UCSD-AML1 (cell line): ENCODE results near the gene DPF3.

ENCODE experiments used
- DNase-seq: peaks from one replicate; lab custom pipeline; 2025; ENCODE audit not compliant: unreplicated experiment; lab: John Stamatoyannopoulos, UW

The DPF3 gene

DNA sequence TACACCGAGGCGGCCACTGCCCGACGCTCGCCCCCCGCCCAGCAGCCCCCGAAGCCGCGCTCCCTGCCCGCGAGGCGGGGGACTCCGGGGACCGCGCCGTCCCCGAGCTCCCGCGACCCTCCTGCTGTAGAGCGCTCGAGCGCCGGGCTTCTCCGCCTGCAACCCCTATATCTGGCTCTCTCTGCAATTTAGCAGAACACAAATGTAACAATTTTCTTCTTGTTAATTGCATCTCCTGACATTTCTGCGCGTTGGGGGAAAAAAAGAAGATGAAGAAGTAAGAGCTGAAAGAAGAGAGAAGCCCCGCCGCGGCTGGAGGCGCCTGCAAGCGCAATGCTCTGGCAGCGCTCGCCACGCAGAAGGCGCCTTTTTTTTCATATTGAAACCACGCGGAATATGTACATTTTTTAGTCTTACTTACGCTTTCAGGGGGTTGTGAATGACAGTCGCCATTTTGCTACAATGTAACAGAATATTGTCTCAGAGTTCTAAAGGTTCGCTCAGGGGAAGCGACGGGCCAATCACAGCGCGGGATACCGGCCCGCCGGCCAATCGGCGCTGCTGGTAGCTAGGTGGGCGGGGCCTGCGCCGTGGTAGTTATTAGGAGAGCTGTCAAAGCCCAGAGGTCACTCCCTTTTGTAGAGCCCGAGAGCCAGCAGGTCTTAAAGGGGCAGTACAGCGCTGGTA lies at the start of gene DPF3:
Gene DPF3 (minus strand): TSS at position 466 of the 687 bp plus-strand sequence. CDS start 13 bp downstream, at position 453.
- peak; percentile 93 for DNase-seq

DNA sequence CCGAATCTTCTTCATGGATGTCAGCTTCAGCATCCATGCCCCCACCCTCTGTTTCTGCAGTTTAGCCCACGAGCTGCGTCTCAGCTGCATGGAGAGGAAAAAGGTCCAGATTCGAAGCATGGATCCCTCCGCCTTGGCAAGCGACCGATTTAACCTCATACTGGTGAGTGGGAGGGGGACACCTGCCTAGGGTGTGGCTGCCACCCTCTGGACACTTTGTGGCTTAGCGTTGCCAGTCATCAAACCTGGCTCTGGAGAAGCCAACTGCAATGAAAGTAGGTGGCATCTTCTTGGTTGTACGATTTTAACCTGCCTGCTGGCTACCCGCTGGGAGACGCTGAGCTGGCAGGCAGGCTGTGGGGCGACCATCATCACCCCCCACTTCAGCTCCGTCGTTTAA lies 49.0 kb upstream of the DPF3 start:
- no peak for DNase-seq

DNA sequence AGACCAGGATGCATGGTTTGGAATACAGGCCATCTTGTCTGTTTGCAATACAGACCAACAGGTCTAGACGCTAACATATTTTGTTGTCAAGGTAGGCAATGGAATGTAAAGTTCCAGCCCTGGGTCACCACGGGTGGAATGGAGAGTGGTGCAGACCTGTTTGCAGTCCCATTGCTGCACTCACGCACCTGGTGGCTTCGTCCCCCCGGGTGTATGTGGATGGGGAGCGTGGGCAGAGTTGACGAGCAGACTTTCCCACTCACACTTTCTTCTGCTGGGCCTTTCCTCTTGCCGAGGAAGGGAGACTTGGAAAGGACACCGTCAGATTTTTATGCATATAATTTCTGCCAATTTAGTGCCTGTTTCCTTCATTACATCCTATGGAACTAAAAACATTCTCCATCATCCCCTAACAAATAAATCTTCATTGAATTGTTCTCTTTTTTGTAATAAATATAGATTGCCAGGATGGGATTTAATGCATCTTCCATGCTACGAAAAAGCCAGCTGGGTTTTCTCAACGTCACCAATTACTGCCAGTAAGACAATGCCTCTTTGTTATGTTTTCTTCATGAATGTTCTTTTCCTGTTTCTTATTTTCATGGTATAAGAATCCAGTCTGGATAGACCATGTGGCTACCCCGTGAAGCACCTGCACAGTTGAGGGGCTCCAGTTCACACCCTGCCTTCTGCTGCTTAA lies 47.5 kb upstream of the DPF3 start:
- no peak for DNase-seq

DNA sequence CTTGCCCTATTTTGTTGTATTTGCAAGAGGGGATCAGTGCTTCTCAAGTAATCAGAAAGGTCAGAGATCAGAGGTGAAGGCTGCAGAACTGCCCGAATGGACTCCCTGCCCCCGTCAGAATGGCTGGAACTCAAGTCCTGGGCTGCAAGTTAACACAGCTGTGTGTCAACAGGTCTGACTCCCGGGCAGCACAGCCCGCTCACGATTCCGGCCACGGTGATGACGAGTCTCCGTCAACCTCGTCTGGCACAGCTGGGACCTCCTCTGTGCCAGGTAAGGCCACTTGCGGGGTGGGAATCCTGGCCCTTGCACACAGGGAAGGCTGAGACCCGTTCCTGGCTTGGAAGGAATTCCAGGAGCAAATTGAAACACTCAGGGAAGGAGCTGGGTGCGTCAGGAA lies 45.7 kb upstream of the DPF3 start:
- no peak for DNase-seq

DNA sequence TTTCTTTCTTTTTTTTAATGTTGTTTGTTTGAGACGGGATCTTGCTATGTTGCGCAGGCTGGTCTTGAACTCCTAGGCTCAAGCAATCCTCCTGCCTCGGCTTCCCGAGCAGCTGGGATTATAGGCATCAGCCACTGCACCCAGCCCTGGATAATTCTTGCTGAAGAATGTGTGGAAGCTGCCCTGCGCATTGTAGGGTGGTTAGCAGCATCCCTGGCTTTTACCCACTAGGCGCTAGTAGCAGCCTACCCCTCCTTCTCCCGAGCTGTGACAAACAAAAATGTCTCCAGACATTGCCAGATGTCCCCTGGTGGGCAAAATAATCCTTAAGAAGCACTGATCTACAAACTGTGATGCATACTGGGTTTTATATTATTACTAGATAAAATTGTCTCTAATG lies 39.0 kb upstream of the DPF3 start:
- DNase-seq, result no peak

DNA sequence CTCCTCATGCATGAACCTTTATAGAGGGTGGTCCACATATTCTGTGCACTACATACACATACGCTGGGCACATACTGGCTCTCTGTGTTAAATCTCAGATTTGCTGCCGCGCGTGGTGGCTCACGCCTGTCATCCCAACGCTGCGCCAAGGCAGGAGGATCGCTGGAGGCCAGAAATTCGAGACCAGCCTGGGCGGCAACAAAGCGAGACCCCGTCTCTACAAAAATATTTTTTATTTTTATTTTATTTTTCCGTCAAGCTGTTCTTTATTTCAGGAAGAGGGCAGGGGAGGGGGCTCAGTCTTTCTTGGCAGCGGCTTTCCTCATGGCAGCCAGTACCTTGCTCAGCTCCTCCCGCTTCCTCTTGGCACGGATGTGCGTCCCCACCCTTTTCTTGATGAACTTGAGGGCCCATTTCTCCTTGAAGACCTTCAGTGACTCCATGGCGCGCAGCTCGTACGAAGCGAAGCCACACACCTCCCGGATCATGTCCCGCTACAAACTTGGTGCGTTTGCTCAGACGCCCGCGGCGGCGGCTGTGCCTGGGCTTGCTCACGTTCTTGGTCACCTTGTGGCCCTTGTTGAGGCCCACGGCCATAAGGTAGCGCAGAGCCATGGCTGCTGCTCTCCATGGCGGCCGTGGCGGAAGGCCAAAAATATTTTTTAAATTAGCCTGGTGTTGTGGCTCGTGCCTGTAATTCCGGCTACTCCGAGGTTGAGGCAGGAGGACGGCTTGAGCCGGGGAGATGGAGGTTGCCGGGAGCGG lies 35.6 kb upstream of the DPF3 start:
- no peak for DNase-seq

DNA sequence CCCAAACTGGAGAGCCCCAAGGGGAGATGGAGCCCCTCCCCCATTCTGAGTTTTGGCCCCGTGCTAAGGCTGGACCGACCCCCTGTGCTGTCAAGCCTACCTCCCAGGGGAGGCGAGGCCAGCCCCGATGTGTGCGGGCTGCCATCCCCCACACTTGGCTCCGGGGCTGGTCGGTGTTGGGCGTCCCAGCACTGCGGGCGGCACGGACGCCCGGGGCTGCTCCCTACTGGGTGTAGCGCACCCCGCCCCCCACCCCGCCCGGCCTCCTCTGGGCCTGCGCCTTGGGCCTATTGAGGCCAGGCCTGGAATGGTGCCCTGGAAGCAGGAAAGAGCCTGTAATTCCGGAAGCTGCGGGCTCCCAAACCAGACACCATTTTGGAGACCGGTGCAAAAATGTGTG lies 35.0 kb upstream of the DPF3 start:
- DNase-seq, result no peak

DNA sequence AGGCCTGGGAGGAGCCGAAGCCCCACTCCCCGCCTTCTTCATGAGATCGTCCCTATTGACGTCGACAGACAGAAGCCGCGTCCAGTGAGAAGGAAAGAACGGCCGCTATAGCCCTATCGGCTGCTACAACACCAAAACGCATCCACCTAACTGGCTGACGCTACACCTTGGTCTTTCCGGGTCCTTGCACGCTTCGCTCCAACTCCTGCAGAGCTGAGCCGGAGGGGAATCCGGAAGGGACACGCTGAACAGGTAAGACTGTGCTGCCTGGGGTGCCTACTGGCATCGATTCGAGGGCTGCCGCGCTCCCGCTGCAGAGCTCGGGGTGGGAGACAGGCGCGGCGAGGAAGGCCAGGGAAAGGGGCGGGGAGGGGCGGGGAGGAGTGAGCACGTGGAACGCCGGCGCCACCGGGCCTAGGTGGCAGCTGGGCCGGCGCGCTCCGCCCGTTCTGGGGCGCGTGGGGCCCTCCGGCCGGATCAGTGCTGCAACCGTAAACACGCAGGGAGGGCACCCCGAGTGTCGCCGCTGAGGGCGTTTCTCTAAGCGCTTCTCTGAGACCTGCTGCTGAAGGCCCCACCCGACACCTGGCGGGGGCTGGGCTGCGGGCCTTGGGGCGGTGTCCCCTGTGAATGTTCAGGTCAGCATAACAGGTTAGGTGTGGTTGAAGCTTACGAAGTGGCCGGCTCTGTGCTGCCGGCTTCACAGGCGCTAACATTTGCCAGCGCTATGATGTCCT lies 32.6 kb upstream of the DPF3 start, which contains the start of gene DCAF4:
Gene DCAF4 (plus strand): TSS at position 173 of the 737 bp plus-strand sequence. CDS start 11,515 bp downstream, outside the sequence.
- DNase-seq, result peak; percentile 92

DNA sequence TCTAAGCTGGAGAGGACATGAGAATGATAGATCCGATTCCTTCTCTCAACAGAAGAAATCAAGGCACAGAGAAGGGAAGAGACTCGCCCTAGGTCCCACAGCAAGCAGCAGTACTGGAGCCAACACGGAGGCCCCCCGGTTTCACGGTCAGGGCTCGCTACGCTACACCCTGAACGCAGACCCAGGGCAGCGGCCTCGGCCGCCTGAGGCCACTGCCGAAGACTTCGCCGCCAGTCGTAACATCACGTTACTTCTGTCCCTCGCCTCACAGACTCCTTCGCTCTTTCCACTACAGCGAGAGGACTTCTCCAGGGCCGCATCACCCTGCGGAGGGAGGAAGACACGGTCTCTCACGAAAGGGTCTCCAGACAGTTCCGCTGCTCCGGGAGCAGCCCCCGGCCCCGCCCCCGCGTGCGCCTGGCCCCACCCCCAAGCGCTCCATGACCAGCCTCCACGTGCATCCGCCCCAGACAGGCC lies 32.0 kb upstream of the DPF3 start:
- no peak for DNase-seq

DNA sequence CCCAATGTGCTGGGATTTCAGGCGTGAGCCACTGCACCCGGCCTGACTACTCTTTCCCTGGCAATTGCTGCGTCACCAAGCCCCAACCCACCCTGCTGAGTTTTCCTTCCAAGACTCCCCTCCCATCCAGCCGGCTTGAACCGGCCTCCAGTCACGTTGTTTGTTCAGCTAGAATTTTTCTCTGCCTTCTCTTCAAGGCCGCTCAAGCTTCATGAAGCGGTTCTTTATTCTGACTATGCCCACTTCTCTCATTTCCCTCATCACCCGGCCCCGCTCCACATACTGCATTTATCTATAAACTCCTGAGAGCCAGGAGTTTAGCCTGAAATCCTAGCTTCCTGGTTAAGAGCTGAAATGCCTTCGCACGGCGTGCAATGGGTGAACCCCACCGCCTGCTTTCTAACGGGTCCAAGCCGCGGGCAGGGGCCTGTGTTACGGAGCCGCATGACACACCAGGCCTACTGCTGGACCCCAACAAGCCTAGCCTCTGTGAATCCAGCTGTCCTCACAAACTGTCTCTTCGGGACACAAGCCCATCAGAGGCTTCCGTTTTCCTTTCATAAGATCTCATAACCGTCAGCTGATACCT lies 31.4 kb upstream of the DPF3 start:
- no peak for DNase-seq

DNA sequence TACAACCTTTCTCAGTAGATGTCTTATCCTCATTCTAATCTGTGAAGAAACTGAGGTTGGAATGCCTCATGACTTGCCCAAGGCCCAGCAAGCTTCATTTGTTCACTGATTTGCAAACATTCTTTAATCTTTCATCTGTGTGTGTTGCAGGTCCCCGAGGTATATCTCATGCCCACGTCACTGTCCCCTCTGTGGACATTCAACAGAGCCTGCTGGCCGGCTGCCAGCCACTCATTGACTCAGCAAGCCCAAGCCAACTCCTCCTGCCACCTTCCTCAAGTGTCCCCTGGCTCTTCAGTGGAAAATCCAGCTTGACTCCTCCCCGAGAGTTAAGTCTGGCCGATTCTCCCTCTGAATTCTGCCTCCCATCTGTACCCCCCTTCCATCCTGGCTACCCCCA lies 30.4 kb upstream of the DPF3 start:
- DNase-seq, result no peak

DNA sequence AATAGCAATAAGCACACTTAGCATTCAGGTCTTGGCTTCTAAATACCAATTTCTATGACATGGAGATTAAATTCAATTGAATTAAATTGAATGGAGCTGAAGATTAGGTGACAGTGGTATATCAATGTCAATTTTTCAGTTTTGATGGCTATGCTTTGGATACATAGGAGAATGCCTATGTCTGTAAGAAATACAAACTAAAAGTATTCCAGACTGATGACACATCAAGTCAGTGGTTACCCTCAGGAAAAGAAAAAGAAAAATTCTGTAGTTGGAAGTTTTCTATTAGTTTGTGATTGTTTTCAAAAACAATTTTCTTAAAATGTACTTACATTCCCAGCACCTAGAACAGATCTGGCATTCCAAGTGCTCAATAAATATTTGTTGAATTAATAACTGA lies 27.5 kb upstream of the DPF3 start:
- DNase-seq, result no peak

DNA sequence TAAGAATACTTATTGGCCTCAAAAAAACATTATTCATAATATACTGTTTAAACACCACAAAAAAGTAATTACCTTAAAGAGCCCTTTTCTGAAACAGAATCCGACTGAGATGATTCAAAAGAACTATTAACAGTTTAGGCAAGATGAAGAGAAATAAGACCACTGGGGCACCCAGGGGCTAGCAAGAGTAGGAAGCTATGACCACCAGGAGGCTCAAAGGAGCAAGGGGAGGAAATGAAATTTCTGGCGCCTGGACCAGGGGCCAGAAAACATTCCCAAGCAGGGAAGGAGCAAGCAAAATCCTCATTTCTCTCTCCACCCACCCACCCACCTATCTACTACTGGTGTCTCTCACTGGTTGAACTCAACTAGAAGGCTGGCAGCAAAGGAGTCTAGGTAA lies 26.1 kb upstream of the DPF3 start:
- DNase-seq, result no peak

DNA sequence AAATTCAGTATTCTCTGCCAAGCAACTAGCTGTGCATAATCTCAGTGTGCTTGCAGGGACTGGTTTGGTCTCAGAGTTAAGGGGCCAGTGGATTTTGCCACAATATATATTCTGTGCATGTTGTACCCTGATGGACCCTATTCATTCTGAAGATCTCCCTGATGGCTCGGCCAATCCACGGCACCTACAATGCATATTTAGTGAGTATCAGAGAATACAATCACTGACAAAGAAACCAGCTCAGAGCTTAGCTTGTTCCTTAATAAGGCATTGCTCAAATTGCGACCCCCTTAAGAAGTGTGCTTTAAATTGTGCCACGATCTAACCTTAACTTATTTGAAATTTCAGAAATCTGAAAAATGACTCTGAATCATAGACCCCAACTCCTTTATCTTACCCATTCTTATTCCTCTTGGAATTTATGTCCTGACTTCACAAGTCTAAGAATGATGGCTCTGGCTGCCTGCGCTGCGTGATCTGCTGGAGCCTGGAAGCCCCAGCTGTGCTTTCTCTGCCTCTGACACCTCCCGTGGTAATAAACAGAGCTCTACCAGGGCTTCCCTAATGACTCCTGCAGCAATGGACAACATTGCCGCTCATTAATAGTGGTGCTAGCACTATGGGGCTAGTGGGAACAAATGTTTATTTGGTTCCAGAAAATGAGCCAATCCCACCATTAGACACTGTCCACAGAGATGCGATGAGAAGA lies 23.3 kb upstream of the DPF3 start:
- no peak for DNase-seq

DNA sequence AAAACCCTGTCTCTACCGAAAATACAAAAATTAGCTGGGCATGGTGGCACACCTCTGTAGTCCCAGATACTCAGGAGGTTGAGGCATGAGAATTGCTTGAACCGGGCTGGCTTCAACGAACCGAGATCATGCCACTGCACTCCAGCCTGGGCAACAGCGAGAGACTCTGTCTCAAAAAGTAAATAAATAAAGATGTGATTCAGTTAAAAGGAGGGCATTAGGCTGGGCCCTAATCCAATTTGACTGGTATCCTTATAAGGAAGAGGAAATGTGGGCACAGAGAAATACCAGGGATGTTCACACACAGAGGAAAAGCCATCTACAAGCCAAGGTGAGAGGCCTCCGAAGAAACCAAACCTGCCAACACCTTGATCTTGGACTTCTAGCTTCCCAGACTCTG lies 22.3 kb upstream of the DPF3 start:
- DNase-seq, result no peak

DNA sequence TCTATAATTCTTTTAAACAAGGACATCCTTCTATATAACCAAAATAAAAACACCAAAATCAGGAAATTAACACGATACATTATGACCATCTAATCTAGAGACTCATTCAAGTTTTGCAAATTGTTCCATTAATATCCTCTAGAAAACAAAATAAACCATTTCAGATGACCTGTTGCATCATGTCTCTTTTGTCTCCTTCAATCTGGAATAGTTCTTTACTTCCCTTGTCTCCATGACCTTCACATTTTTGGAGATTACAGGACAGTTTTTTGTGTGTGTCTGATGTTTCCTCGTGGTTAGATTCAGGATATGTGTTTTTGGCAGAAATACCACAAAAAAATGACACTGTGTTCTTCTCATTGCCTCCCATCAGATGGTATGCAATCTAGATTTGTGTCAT lies 19.9 kb upstream of the DPF3 start:
- DNase-seq, result no peak

DNA sequence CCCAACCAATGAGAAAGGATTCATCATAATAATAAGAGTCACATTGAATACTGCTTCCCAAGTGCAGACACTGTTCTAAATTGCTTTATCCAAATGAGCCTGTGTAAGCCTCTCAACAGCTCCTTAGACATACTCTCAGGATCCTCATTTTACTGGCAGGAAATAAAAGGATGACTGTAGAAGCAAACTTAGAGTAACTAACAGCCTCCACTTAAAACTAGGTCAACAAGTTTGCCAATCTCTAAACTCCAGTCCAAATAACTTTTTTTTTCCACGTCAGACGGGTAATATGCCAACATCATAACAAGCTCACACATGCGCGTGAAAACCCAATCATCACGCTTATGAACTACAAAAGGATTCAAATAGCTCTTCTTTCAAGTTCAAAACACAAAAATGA lies 15.3 kb upstream of the DPF3 start:
- DNase-seq, result no peak

DNA sequence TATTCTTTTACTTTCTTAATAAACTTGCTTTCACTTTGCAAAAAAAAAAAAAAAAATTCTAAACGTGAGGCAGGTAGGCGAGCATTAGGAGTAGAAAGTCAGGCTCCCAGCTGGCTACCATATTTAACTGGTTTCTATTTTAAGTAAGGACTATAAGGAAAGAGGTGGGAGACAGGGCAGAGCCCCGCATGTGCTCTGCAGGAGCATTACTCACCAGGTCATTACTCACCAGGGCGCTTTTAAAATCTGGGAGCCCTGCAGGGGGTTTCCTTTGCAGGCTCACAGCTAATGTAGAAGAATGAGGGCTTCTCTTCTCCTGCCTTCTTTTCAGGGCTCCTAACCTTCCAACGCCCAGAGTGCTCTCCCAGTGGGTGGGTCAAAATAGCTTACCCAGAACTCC lies 14.0 kb upstream of the DPF3 start:
- no peak for DNase-seq

DNA sequence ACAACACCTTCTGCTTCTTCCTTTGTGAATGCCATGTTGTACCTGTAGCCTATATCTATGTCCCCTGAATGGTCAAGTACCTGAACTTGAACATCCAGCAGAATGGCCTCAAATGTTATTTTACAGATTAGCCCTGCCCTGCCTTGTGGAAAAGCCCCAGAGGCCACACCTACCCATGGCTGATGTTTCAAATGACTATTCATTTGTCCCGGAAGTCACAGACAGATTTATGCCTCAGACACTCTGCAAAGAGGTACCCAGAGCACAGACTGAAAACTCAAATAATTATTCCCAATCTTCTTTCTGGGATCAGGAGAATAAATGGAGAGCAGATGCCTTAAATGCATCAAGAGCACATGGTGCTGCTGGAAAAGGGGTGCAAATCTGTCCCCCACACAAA lies 13.0 kb upstream of the DPF3 start:
- no peak for DNase-seq

DNA sequence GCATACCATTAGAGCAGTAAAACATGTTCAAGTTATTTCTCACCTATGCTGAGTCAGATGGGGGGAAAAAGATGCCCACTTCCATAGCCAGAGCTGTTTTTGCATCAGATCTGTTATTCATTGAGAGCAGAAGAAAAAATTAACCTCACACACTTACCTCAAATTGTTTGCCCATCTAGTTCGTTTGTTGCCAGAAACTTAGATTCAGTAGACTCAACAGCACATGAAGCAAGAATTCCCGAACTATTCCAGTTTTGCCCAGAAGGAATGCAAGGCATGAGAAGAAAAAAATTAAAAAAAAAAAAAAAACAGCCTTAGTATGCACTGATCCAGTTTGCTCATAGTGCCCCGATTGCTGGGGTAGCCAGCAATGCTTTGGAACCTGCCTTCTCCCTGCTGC lies 12.4 kb upstream of the DPF3 start:
- DNase-seq, result no peak
